HS-27A (cell line): Measurements from ENCODE around the gene NUP54.
A peak's percentile ranks its signal among the peaks of the same experiment; 100 is the strongest.

Source experiments
- DNase-seq: peaks from one replicate; pipeline ENCODE4 v3.0.0-alpha.2; 2012; ENCODE audit warnings: low read depth, missing footprints

Gene NUP54

GRCh38 chr4:76144546-76144945, 3.7 kb downstream of the NUP54 start:
- DNase-seq, result no peak

- DNase-seq, result no peak
These were observed 7.0 kb downstream of the NUP54 start for GRCh38 chr4:76141241-76141640.

- DNase-seq, result no peak
These were observed 20.4 kb downstream of the NUP54 start for GRCh38 chr4:76127754-76128153.

- no peak for DNase-seq
These were observed 22.4 kb downstream of the NUP54 start for GRCh38 chr4:76125816-76126215.

- DNase-seq, result no peak
These were observed 28.0 kb downstream of the NUP54 start for GRCh38 chr4:76120199-76120598.

GRCh38 chr4:76117536-76117935, 30.7 kb downstream of the NUP54 start:
- DNase-seq, result no peak

GRCh38 chr4:76116821-76117220, 31.4 kb downstream of the NUP54 start:
- DNase-seq, result no peak

- no peak for DNase-seq
These were observed 39.6 kb downstream of the NUP54 start for GRCh38 chr4:76108467-76109181.

GRCh38 chr4:76106442-76106841, 41.8 kb downstream of the NUP54 start:
- DNase-seq, result no peak

- no peak for DNase-seq
These were observed 42.5 kb downstream of the NUP54 start for GRCh38 chr4:76105652-76106051.

GRCh38 chr4:76096076-76096475, 52.1 kb downstream of the NUP54 start:
- DNase-seq, result no peak

- DNase-seq, result no peak
These were observed 52.6 kb downstream of the NUP54 start for GRCh38 chr4:76095568-76095967.

GRCh38 chr4:76091052-76091451, 57.1 kb downstream of the NUP54 start:
- no peak for DNase-seq

- DNase-seq, result peak; percentile 24
These were observed 57.9 kb downstream of the NUP54 start for GRCh38 chr4:76090241-76090691.

GRCh38 chr4:76088719-76089118, 59.5 kb downstream of the NUP54 start:
- DNase-seq, result no peak

- peak; percentile 23 for DNase-seq
These were observed 61.0 kb downstream of the NUP54 start for GRCh38 chr4:76087007-76087769.

GRCh38 chr4:76084542-76084941, 63.7 kb downstream of the NUP54 start:
- DNase-seq, result no peak

GRCh38 chr4:76083386-76083988, 64.7 kb downstream of the NUP54 start:
- DNase-seq, result no peak

GRCh38 chr4:76078033-76078613, 70.1 kb downstream of the NUP54 start:
- DNase-seq, result no peak

- no peak for DNase-seq
These were observed 73.1 kb downstream of the NUP54 start for GRCh38 chr4:76074993-76075600.

- no peak for DNase-seq
These were observed 73.7 kb downstream of the NUP54 start, which contains the start of gene ART3 for GRCh38 chr4:76074468-76074867. Gene ART3 (plus strand): TSS chr4:76074709. CDS start chr4:76075890, 1,181 bp downstream.

- no peak for DNase-seq
These were observed 75.4 kb downstream of the NUP54 start for GRCh38 chr4:76072760-76073159.
